Measurements from ENCODE around the gene HAO1. TPM values are rescaled to one million over a fixed set of nuclear protein-coding genes. Genes with fewer than 3 reads are reported as not detected.

HAO1 gene
- total and polyA plus RNA-seq, 2 of the 13 experiments (the other 11 are each of a cell fraction or from before 2014, with no cell fraction given), result 0.03 TPM; not detected in 1

GRCh38 chr20:7980332-7981046 lies 40.2 kb upstream of the HAO1 start (continued):
- TF ChIP-seq, protein P1, sequence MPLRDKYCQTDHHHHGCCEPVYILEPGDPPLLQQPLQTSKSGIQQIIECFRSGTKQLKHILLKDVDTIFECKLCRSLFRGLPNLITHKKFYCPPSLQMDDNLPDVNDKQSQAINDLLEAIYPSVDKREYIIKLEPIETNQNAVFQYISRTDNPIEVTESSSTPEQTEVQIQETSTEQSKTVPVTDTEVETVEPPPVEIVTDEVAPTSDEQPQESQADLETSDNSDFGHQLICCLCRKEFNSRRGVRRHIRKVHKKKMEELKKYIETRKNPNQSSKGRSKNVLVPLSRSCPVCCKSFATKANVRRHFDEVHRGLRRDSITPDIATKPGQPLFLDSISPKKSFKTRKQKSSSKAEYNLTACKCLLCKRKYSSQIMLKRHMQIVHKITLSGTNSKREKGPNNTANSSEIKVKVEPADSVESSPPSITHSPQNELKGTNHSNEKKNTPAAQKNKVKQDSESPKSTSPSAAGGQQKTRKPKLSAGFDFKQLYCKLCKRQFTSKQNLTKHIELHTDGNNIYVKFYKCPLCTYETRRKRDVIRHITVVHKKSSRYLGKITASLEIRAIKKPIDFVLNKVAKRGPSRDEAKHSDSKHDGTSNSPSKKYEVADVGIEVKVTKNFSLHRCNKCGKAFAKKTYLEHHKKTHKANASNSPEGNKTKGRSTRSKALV (CRISPR knock-in tag; IDR thresholded peaks at IDR 0.05), result no peak; the same call in 1 of the 2 replicates
- TF ChIP-seq RAD21 (CRISPR knock-in tag; IDR thresholded peaks at IDR 0.05) (peak; percentile 50), SMYD3 (CRISPR knock-in tag; IDR thresholded peaks at IDR 0.05) (no peak), ZNF280B (CRISPR knock-in tag; IDR thresholded peaks at IDR 0.05; ENCODE audit: borderline replicate concordance) (no peak), MTA3 (CRISPR knock-in tag; IDR thresholded peaks at IDR 0.05) (no peak), NPAS2 (CRISPR knock-in tag; IDR thresholded peaks at IDR 0.05; ENCODE audit: borderline replicate concordance) (no peak), JUNB (CRISPR knock-in tag; IDR thresholded peaks at IDR 0.05; ENCODE audit: borderline replicate concordance) (no peak), CENPX (CRISPR knock-in tag; IDR thresholded peaks at IDR 0.05) (no peak), ZKSCAN8 (CRISPR knock-in tag; IDR thresholded peaks at IDR 0.05; ENCODE audit: borderline replicate concordance) (peak; percentile 28; the same call in 1 of the 2 replicates), NCOA2 (CRISPR knock-in tag; IDR thresholded peaks at IDR 0.05) (0 out of 2 replicates have a peak, but pooled peaks have one; percentile 16), HNRNPLL (IDR thresholded peaks at IDR 0.05; ENCODE audit: low read depth, low read length, poor library complexity, severe bottlenecking) (no peak), ZNF546 (CRISPR knock-in tag; conservative IDR thresholded peaks at IDR 0.05) (no peak), KDM1A (CRISPR knock-in tag; IDR thresholded peaks at IDR 0.05) (no peak), NFKBIZ (CRISPR knock-in tag; IDR thresholded peaks at IDR 0.05) (no peak), KDM2A (CRISPR knock-in tag; IDR thresholded peaks at IDR 0.05; ENCODE audit: borderline replicate concordance, low read depth) (no peak), FOXP1 (IDR thresholded peaks at IDR 0.05) (no peak), FOXP1 (CRISPR knock-in tag; IDR thresholded peaks at IDR 0.05) (peak; percentile 9; the same call in 1 of the 2 replicates), ZMAT3 (CRISPR knock-in tag; conservative IDR thresholded peaks at IDR 0.05) (no peak), STAT5B (CRISPR knock-in tag; IDR thresholded peaks at IDR 0.05) (0 out of 2 replicates have a peak, but pooled peaks have one; percentile 52), EHMT2 (IDR thresholded peaks at IDR 0.05; ENCODE audit: borderline replicate concordance, low read depth, low read length) (no peak), ZNF367 (CRISPR knock-in tag; IDR thresholded peaks at IDR 0.05; ENCODE audit: borderline replicate concordance) (no peak)
- TF ChIP-seq, protein P2, sequence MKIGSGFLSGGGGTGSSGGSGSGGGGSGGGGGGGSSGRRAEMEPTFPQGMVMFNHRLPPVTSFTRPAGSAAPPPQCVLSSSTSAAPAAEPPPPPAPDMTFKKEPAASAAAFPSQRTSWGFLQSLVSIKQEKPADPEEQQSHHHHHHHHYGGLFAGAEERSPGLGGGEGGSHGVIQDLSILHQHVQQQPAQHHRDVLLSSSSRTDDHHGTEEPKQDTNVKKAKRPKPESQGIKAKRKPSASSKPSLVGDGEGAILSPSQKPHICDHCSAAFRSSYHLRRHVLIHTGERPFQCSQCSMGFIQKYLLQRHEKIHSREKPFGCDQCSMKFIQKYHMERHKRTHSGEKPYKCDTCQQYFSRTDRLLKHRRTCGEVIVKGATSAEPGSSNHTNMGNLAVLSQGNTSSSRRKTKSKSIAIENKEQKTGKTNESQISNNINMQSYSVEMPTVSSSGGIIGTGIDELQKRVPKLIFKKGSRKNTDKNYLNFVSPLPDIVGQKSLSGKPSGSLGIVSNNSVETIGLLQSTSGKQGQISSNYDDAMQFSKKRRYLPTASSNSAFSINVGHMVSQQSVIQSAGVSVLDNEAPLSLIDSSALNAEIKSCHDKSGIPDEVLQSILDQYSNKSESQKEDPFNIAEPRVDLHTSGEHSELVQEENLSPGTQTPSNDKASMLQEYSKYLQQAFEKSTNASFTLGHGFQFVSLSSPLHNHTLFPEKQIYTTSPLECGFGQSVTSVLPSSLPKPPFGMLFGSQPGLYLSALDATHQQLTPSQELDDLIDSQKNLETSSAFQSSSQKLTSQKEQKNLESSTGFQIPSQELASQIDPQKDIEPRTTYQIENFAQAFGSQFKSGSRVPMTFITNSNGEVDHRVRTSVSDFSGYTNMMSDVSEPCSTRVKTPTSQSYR (CRISPR knock-in tag; IDR thresholded peaks at IDR 0.05; ENCODE audit: borderline replicate concordance), result peak; percentile 90
- TF ChIP-seq, protein P3, sequence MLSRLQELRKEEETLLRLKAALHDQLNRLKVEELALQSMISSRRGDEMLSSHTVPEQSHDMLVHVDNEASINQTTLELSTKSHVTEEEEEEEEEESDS (CRISPR knock-in tag; IDR thresholded peaks at IDR 0.05; ENCODE audit: borderline replicate concordance), result no peak
- TF ChIP-seq, protein P4, sequence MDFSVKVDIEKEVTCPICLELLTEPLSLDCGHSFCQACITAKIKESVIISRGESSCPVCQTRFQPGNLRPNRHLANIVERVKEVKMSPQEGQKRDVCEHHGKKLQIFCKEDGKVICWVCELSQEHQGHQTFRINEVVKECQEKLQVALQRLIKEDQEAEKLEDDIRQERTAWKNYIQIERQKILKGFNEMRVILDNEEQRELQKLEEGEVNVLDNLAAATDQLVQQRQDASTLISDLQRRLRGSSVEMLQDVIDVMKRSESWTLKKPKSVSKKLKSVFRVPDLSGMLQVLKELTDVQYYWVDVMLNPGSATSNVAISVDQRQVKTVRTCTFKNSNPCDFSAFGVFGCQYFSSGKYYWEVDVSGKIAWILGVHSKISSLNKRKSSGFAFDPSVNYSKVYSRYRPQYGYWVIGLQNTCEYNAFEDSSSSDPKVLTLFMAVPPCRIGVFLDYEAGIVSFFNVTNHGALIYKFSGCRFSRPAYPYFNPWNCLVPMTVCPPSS (IDR thresholded peaks at IDR 0.05), result no peak
